Nephron (organoid): ENCODE measurements around the gene ZNF213.

ENCODE experiments used
- H3K27ac Mint-ChIP-seq, 3 experiments: 2 replicates each; pipeline ENCODE4 v1.8.0; 2020; ENCODE audit warnings: mixed read lengths in 3 of 3, mild to moderate bottlenecking in 2 of 3, moderate library complexity in 1 of 3
- H3K27me3 Mint-ChIP-seq: 2 replicates; pipeline ENCODE4 v1.8.0; 2021; ENCODE audit warnings: low read depth, mild to moderate bottlenecking, moderate library complexity, mixed read lengths
- H3K36me3 Mint-ChIP-seq: 2 replicates; pipeline ENCODE4 v1.8.0; 2020; ENCODE audit warnings: low read depth, mixed read lengths
- H3K4me1 Mint-ChIP-seq: 2 replicates; pipeline ENCODE4 v1.8.0; 2020; ENCODE audit warnings: mixed read lengths
- H3K4me3 Mint-ChIP-seq, 3 experiments: 2 replicates each; pipeline ENCODE4 v1.8.0; 2020; ENCODE audit warnings: mild to moderate bottlenecking in 3 of 3, mixed read lengths in 3 of 3, moderate library complexity in 2 of 3
- H3K9me3 Mint-ChIP-seq: 2 replicates; pipeline ENCODE4 v1.8.0; 2020; ENCODE audit warnings: mixed read lengths
- TF ChIP-seq, protein P1 (sequence below), 3 experiments: fragments of 200-600 bp; sonication (generic); IDR thresholded peaks; one replicate each; pipeline ENCODE4 v1.5.0; 2021; ENCODE audit warnings: antibody characterized with exemption in 3 of 3; ENCODE audit not compliant: unreplicated experiment in 3 of 3

The ZNF213 gene

GRCh38 chr16:3112058-3112880 is 22.6 kb upstream of the ZNF213 start, which contains the start of gene ZNF205:
ZNF205 (plus strand) TSS chr16:3112586; CDS start chr16:3113431, 845 bp downstream.
- Mint-ChIP-seq H3K4me1 (peaks cover 25% of the 10 kb centered on the region), H3K36me3 (peaks cover 10% of the 10 kb centered on the region), H3K9me3 (no peaks in the 10 kb centered on the region), H3K27ac (peak within 1 kb of the TSS; percentile 53 to 90 (median 83)), H3K4me3 (peak within 1 kb of the TSS; percentile 84 to 90 (median 89)), H3K27me3 (no peaks in the 10 kb centered on the region)
- TF ChIP-seq, protein P1, sequence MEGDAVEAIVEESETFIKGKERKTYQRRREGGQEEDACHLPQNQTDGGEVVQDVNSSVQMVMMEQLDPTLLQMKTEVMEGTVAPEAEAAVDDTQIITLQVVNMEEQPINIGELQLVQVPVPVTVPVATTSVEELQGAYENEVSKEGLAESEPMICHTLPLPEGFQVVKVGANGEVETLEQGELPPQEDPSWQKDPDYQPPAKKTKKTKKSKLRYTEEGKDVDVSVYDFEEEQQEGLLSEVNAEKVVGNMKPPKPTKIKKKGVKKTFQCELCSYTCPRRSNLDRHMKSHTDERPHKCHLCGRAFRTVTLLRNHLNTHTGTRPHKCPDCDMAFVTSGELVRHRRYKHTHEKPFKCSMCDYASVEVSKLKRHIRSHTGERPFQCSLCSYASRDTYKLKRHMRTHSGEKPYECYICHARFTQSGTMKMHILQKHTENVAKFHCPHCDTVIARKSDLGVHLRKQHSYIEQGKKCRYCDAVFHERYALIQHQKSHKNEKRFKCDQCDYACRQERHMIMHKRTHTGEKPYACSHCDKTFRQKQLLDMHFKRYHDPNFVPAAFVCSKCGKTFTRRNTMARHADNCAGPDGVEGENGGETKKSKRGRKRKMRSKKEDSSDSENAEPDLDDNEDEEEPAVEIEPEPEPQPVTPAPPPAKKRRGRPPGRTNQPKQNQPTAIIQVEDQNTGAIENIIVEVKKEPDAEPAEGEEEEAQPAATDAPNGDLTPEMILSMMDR (IDR thresholded peaks at IDR 0.05; ENCODE audit: unreplicated experiment in 3 of 3), result no peak

- H3K4me3 Mint-ChIP-seq, result peak overlapping the region; percentile 84 to 90 (median 89)
- TF ChIP-seq, protein P1 (IDR thresholded peaks at IDR 0.05; ENCODE audit: unreplicated experiment in 3 of 3), result no peak
- H3K27ac Mint-ChIP-seq, result peak overlapping the region; percentile 53 to 90 (median 83)
- H3K9me3 Mint-ChIP-seq, result no peaks in the 10 kb centered on the region
- H3K36me3 Mint-ChIP-seq, result peaks cover 10% of the 10 kb centered on the region
- peaks cover 22% of the 10 kb centered on the region for H3K4me1 Mint-ChIP-seq
- H3K27me3 Mint-ChIP-seq, result no peaks in the 10 kb centered on the region
Measured at GRCh38 chr16:3112881-3113574, 21.8 kb upstream of the ZNF213 start.

- no peaks in the 10 kb centered on the region for H3K27me3 Mint-ChIP-seq
- H3K36me3 Mint-ChIP-seq, result peaks cover 10% of the 10 kb centered on the region
- H3K4me1 Mint-ChIP-seq, result peaks cover 22% of the 10 kb centered on the region
- TF ChIP-seq, protein P1 (IDR thresholded peaks at IDR 0.05; ENCODE audit: unreplicated experiment in 3 of 3), result no peak
- H3K27ac Mint-ChIP-seq, result peak overlapping the region; percentile 53 to 90 (median 83)
- H3K4me3 Mint-ChIP-seq, result peak overlapping the region; percentile 84 to 90 (median 89)
- H3K9me3 Mint-ChIP-seq, result no peaks in the 10 kb centered on the region
Measured at GRCh38 chr16:3113765-3114479, 20.9 kb upstream of the ZNF213 start.

DNA sequence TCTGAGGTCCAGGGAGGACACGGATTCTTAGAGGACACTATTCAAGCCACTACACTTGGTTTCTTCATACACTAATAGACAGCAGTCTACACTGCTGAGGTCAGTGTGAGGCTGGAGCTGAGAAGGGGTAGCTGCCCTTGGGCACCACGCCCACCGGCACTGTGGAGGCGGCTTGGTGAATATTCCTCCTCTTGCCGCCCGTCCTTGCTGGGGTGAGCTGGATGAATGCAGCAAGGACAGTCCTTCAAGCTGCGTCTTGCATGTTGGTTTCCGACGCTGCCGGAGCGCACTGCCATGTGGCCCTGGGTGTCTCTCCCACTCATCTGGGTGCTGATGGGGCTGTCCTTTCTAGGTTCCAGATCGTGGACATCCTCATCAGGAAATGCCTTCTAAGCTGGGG is 19.8 kb upstream of the ZNF213 start:
- peaks cover 22% of the 10 kb centered on the region for H3K4me1 Mint-ChIP-seq
- H3K36me3 Mint-ChIP-seq, result peaks cover 10% of the 10 kb centered on the region
- peak overlapping the region; percentile 44 to 79 (median 54) for H3K27ac Mint-ChIP-seq
- TF ChIP-seq, protein P1 (IDR thresholded peaks at IDR 0.05; ENCODE audit: unreplicated experiment in 3 of 3), result no peak
- peak overlapping the region; percentile 74 to 90 (median 89) for H3K4me3 Mint-ChIP-seq
- H3K9me3 Mint-ChIP-seq, result no peaks in the 10 kb centered on the region
- no peaks in the 10 kb centered on the region for H3K27me3 Mint-ChIP-seq

DNA sequence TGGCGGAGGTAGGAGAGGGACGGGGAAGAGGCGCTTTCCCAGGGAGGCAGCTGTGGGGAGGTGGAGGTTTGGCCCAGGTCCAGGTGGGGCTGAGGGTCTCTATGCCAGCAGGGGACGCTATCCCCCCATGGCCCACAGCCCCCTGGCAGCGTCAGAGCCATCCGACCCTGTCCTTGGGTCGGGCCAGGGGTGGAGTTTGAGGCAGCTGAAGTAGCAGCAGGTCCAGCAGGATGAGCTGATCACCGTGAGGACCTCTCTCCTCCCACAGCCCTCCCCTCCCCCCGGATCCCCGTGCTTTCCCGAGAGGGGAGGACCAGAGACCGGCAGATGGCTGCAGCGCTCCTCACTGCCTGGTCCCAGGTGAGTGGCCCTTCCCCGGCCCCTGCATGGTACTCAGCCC is 19.3 kb upstream of the ZNF213 start:
- Mint-ChIP-seq H3K9me3 (no peaks in the 10 kb centered on the region), H3K36me3 (peaks cover 10% of the 10 kb centered on the region), H3K4me3 (peak overlapping the region in 2 of 3 experiments; percentile 23 to 89), H3K27me3 (no peaks in the 10 kb centered on the region), H3K27ac (no peak overlapping the region), H3K4me1 (peaks cover 22% of the 10 kb centered on the region)
- TF ChIP-seq, protein P1 (IDR thresholded peaks at IDR 0.05; ENCODE audit: unreplicated experiment in 3 of 3), result no peak
